ENCODE measurements around the gene MRPL14.

GRCh38 chr6:44104481-44105021, 22.7 kb downstream of the MRPL14 start:
- TF ChIP-seq, protein P1, sequence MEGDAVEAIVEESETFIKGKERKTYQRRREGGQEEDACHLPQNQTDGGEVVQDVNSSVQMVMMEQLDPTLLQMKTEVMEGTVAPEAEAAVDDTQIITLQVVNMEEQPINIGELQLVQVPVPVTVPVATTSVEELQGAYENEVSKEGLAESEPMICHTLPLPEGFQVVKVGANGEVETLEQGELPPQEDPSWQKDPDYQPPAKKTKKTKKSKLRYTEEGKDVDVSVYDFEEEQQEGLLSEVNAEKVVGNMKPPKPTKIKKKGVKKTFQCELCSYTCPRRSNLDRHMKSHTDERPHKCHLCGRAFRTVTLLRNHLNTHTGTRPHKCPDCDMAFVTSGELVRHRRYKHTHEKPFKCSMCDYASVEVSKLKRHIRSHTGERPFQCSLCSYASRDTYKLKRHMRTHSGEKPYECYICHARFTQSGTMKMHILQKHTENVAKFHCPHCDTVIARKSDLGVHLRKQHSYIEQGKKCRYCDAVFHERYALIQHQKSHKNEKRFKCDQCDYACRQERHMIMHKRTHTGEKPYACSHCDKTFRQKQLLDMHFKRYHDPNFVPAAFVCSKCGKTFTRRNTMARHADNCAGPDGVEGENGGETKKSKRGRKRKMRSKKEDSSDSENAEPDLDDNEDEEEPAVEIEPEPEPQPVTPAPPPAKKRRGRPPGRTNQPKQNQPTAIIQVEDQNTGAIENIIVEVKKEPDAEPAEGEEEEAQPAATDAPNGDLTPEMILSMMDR (conservative IDR thresholded peaks at IDR 0.05; ENCODE audit: low read length), result no peak
- TF ChIP-seq EZH2phosphoT487 (IDR thresholded peaks at IDR 0.05; ENCODE audit: borderline replicate concordance), result no peak
